Skeletal muscle satellite cell (primary cell): Measurements from ENCODE around the gene AFAP1.

Experiments used
- H3K27me3 ChIP-seq: 2 replicates; pipeline ENCODE4 v1.7.0; 2013; ENCODE audit warnings: low read length; ENCODE audit not compliant: control insufficient read depth, insufficient read depth
- H3K36me3 ChIP-seq: 2 replicates; pipeline ENCODE4 v1.7.0; 2013; ENCODE audit warnings: mild to moderate bottlenecking, control low read depth, low read length; ENCODE audit not compliant: insufficient read depth
- H3K4me1 ChIP-seq: 2 replicates; pipeline ENCODE4 v1.7.0; 2013; ENCODE audit warnings: low read length; ENCODE audit not compliant: control insufficient read depth, insufficient read depth
- H3K4me2 ChIP-seq: 2 replicates; pipeline ENCODE4 v1.7.0; 2013; ENCODE audit warnings: mild to moderate bottlenecking, low read length
- H3K4me3 ChIP-seq: 2 replicates; pipeline ENCODE4 v1.7.0; 2013; ENCODE audit warnings: low read length
- H3K9ac ChIP-seq: 2 replicates; pipeline ENCODE4 v1.7.0; 2013; ENCODE audit warnings: mild to moderate bottlenecking, low read depth, low read length, moderate library complexity
- H3K9me3 ChIP-seq: replicated peaks from 2 replicates; pipeline ENCODE4 v1.7.0; 2013; ENCODE audit warnings: mild to moderate bottlenecking, control low read depth, low read length

The AFAP1 gene

GRCh38 chr4:7941111-7941964 is 1.7 kb upstream of the AFAP1 start:
- no peaks in the 10 kb centered on the region for H3K36me3 ChIP-seq
- H3K9ac ChIP-seq: no peak overlapping the region
- H3K4me1 ChIP-seq: peaks cover 31% of the 10 kb centered on the region
- peak overlapping the region; percentile 5 for H3K4me2 ChIP-seq
- peaks cover 5% of the 10 kb centered on the region for H3K27me3 ChIP-seq
- H3K9me3 ChIP-seq: no peaks in the 10 kb centered on the region
- no peak overlapping the region for H3K4me3 ChIP-seq

- H3K4me3 ChIP-seq: peak overlapping the region; percentile 74
- H3K27me3 ChIP-seq: no peaks in the 10 kb centered on the region
- no peaks in the 10 kb centered on the region for H3K9me3 ChIP-seq
- H3K9ac ChIP-seq: peak overlapping the region; percentile 95
- H3K4me2 ChIP-seq: peak overlapping the region; percentile 85
- peaks cover 4% of the 10 kb centered on the region for H3K36me3 ChIP-seq
- peaks cover 34% of the 10 kb centered on the region for H3K4me1 ChIP-seq
Observed at GRCh38 chr4:7938609-7939376, 868 bp downstream of the AFAP1 start.

GRCh38 chr4:7938266-7938608 is 1.4 kb downstream of the AFAP1 start:
- Histone ChIP-seq H3K27me3 (no peaks in the 10 kb centered on the region), H3K9me3 (no peaks in the 10 kb centered on the region), H3K4me2 (peak overlapping the region; percentile 85), H3K4me1 (peaks cover 34% of the 10 kb centered on the region), H3K36me3 (peaks cover 7% of the 10 kb centered on the region), H3K4me3 (peak overlapping the region; percentile 74), H3K9ac (peak overlapping the region; percentile 95)

GRCh38 chr4:7937006-7937405 is 2.7 kb downstream of the AFAP1 start:
- Histone ChIP-seq H3K9ac (no peak overlapping the region), H3K4me3 (peak overlapping the region; percentile 74), H3K4me1 (peaks cover 34% of the 10 kb centered on the region), H3K36me3 (peaks cover 12% of the 10 kb centered on the region), H3K4me2 (peak overlapping the region; percentile 85), H3K27me3 (no peaks in the 10 kb centered on the region), H3K9me3 (no peaks in the 10 kb centered on the region)

- Histone ChIP-seq H3K4me1 (peaks cover 33% of the 10 kb centered on the region), H3K27me3 (no peaks in the 10 kb centered on the region), H3K9ac (no peak overlapping the region), H3K9me3 (no peaks in the 10 kb centered on the region), H3K4me3 (no peak overlapping the region), H3K4me2 (no peak overlapping the region), H3K36me3 (peaks cover 12% of the 10 kb centered on the region)
Observed at GRCh38 chr4:7933651-7934510, 5.8 kb downstream of the AFAP1 start.

- Histone ChIP-seq H3K27me3 (no peaks in the 10 kb centered on the region), H3K9ac (no peak overlapping the region), H3K4me3 (no peak overlapping the region), H3K4me1 (peaks cover 23% of the 10 kb centered on the region), H3K9me3 (no peaks in the 10 kb centered on the region), H3K4me2 (no peak overlapping the region), H3K36me3 (peaks cover 12% of the 10 kb centered on the region)
Observed at GRCh38 chr4:7932287-7932686, 7.4 kb downstream of the AFAP1 start.

GRCh38 chr4:7929118-7929951 is 10.3 kb downstream of the AFAP1 start:
- H3K36me3 ChIP-seq: peaks cover 16% of the 10 kb centered on the region
- no peaks in the 10 kb centered on the region for H3K27me3 ChIP-seq

GRCh38 chr4:7928711-7929110 is 10.9 kb downstream of the AFAP1 start:
- no peak overlapping the region for H3K4me3 ChIP-seq
- H3K4me2 ChIP-seq: no peak overlapping the region
- H3K36me3 ChIP-seq: peaks cover 11% of the 10 kb centered on the region
- H3K9me3 ChIP-seq: no peaks in the 10 kb centered on the region
- H3K4me1 ChIP-seq: peaks cover 26% of the 10 kb centered on the region
- H3K9ac ChIP-seq: no peak overlapping the region
- H3K27me3 ChIP-seq: no peaks in the 10 kb centered on the region

More at GRCh38 chr4:7929118-7929951, 10.3 kb downstream of the AFAP1 start:
- Histone ChIP-seq H3K9me3 (no peaks in the 10 kb centered on the region), H3K4me1 (peaks cover 20% of the 10 kb centered on the region), H3K4me2 (peak overlapping the region; percentile 31), H3K4me3 (no peak overlapping the region), H3K9ac (peak overlapping the region; percentile 12)

GRCh38 chr4:7926822-7927221 is 12.8 kb downstream of the AFAP1 start:
- H3K27me3 ChIP-seq: no peaks in the 10 kb centered on the region
- peaks cover 4% of the 10 kb centered on the region for H3K36me3 ChIP-seq
- H3K9me3 ChIP-seq: no peaks in the 10 kb centered on the region
- H3K4me1 ChIP-seq: peaks cover 26% of the 10 kb centered on the region
- no peak overlapping the region for H3K4me3 ChIP-seq
- H3K4me2 ChIP-seq: no peak overlapping the region
- H3K9ac ChIP-seq: no peak overlapping the region

GRCh38 chr4:7924570-7924969 is 15.1 kb downstream of the AFAP1 start:
- peaks cover 4% of the 10 kb centered on the region for H3K36me3 ChIP-seq
- peaks cover 18% of the 10 kb centered on the region for H3K4me1 ChIP-seq
- no peak overlapping the region for H3K4me3 ChIP-seq
- H3K9me3 ChIP-seq: no peaks in the 10 kb centered on the region
- no peak overlapping the region for H3K9ac ChIP-seq
- H3K27me3 ChIP-seq: no peaks in the 10 kb centered on the region
- H3K4me2 ChIP-seq: no peak overlapping the region
